GM12878 (cell line): ENCODE results near the gene KLHL35. TPM values are rescaled to one million over a fixed set of nuclear protein-coding genes. Genes with fewer than 3 reads are reported as not detected.

ENCODE experiments used
- BRCA1 ChIP-seq: IDR thresholded peaks from 2 replicates; pipeline ENCODE4 v1.6.1; 2011; ENCODE audit warnings: low read depth, low read length, improper control_type of control experiment
- CBFB ChIP-seq: IDR thresholded peaks from 2 replicates; pipeline ENCODE4 v1.6.1; 2016; ENCODE audit warnings: antibody characterized with exemption, low read depth
- CBX5 ChIP-seq: sonication (generic); IDR thresholded peaks from 2 replicates; pipeline ENCODE4 v1.6.1; 2016; ENCODE audit warnings: low read depth, moderate library complexity, mild to moderate bottlenecking, inconsistent platforms
- CEBPZ ChIP-seq: fragments of 150-350 bp; IDR thresholded peaks from 2 replicates; pipeline ENCODE4 v1.6.1; 2016; ENCODE audit warnings: low read depth, low read length
- ELK1 ChIP-seq: IDR thresholded peaks from 2 replicates; pipeline ENCODE4 v1.6.1; 2012; ENCODE audit warnings: low read depth, low read length, improper control_type of control experiment
- ETV6 ChIP-seq, 2 experiments: fragments of 450-650 bp in 1 of 2; IDR thresholded peaks in 1 of 2; conservative IDR thresholded peaks in 1 of 2; 2 replicates each; pipeline ENCODE4 v1.6.1; 2014; ENCODE audit warnings: antibody characterized with exemption in 1 of 2, borderline replicate concordance in 1 of 2, low read depth in 1 of 2, mild to moderate bottlenecking in 1 of 2, moderate library complexity in 1 of 2
- LARP7 ChIP-seq: fragments of 450-650 bp; IDR thresholded peaks from 2 replicates; pipeline ENCODE4 v1.6.1; 2017; ENCODE audit warnings: mild to moderate bottlenecking
- SKIL ChIP-seq: fragments of 450-650 bp; IDR thresholded peaks from 2 replicates; pipeline ENCODE4 v1.6.1; 2017; ENCODE audit warnings: mild to moderate bottlenecking, low read depth, inconsistent platforms; ENCODE audit not compliant: poor library complexity, severe bottlenecking
- SREBF2 ChIP-seq: IDR thresholded peaks from 2 replicates; pipeline ENCODE4 v1.6.1; 2012; ENCODE audit warnings: mild to moderate bottlenecking, low read length
- ZBED1 ChIP-seq: IDR thresholded peaks from 2 replicates; pipeline ENCODE4 v1.6.1; 2016; ENCODE audit warnings: borderline replicate concordance
- polyA plus RNA-seq, 11 experiments: library from polyadenylated mRNA; depleted of rRNA in 4 of 11; unstranded in 6 of 11; stranded (reverse) in 5 of 11; fragments of >200 nt; fragmentation: Nextera tagmentation in 4 of 11; fragmentation: Illumina TruSeq in 1 of 11; extraction: Ambion mirVana in 4 of 11; extraction: Trizol in 1 of 11; gene quantifications; 1 replicate in 1 of 11; 2 replicates in 10 of 11; pipeline versions ENCODE4 v1.2.1 to v1.2.3, GENCODE V29; 2011 to 2016; ENCODE audit warnings: inconsistent platforms in 2 of 11, missing spikeins in 2 of 11, low read depth in 1 of 11
- total RNA-seq, 4 experiments: library from RNA; depleted of rRNA in 3 of 4; stranded (reverse); fragments of >200 nt in 3 of 4; fragmentation: Illumina TruSeq in 1 of 4; extraction: Trizol in 1 of 4; gene quantifications; 2 replicates each; pipeline versions ENCODE4 v1.2.1 to v1.2.3, GENCODE V29; 2013 to 2021

KLHL35 gene
- total and polyA plus RNA-seq, 10 of the 15 experiments (the other 5 are each of a cell fraction or from before 2014, with no cell fraction given): 0.04 to 0.34 (median 0.13) TPM; not detected in 1

GRCh38 chr11:75435571-75435925 is 2.5 kb upstream of the KLHL35 start (continued):
- TF ChIP-seq SKIL (no peak), ZBED1 (no peak), CEBPZ (no peak), ELK1 (no peak), CBFB (no peak), ETV6 (conservative IDR thresholded peaks at IDR 0.05 in 1 of 2, IDR thresholded peaks at IDR 0.05 in 1 of 2; ENCODE audit: borderline replicate concordance in 1 of 2, low read depth in 1 of 2) (no peak), SREBF2 (no peak), CBX5 (no peak), BRCA1 (no peak), LARP7 (no peak)
- TF ChIP-seq, all 136 proteins: peak for 0
